Epithelial cell of prostate (primary cell): Measurements from ENCODE around the gene CDC14B.
"Not testable (repeated sequence)": the region's sequence is repeated elsewhere in the genome, so short reads cannot be mapped to it uniquely, and the experiment has no call there.

Source experiments
- DNase-seq: peaks from one replicate; pipeline ENCODE4 v3.0.0-alpha.2; 2011; ENCODE audit warnings: low read depth, low spot score
- H3K27ac ChIP-seq: fragments of 450-650 bp; 2 replicates; pipeline ENCODE4 v1.5.1; 2017; ENCODE audit warnings: mild to moderate bottlenecking

CDC14B gene

GRCh38 chr9:96599298-96599697 is 20.3 kb downstream of the CDC14B start:
- no peak for DNase-seq
- H3K27ac ChIP-seq: no peak overlapping the region

GRCh38 chr9:96596601-96597111 is 23.0 kb downstream of the CDC14B start:
- H3K27ac ChIP-seq: no peak overlapping the region
- no peak for DNase-seq

- no peak overlapping the region for H3K27ac ChIP-seq
- no peak for DNase-seq
Measured at GRCh38 chr9:96587338-96588315, 32.0 kb downstream of the CDC14B start.

GRCh38 chr9:96585426-96585825 is 34.2 kb downstream of the CDC14B start:
- no peak for DNase-seq
- H3K27ac ChIP-seq: no peak overlapping the region

GRCh38 chr9:96582199-96582598 is 37.4 kb downstream of the CDC14B start:
- not testable (repeated sequence) for DNase-seq
- peak overlapping the region; percentile 61 for H3K27ac ChIP-seq

GRCh38 chr9:96581786-96582185 is 37.9 kb downstream of the CDC14B start:
- DNase-seq: no peak

GRCh38 chr9:96581301-96581700 is 38.3 kb downstream of the CDC14B start:
- H3K27ac ChIP-seq: no peak overlapping the region
- DNase-seq: no peak

More at GRCh38 chr9:96581786-96582185, 37.9 kb downstream of the CDC14B start:
- peak overlapping the region; percentile 61 for H3K27ac ChIP-seq

GRCh38 chr9:96574931-96575351 is 44.7 kb downstream of the CDC14B start:
- DNase-seq: no peak
- H3K27ac ChIP-seq: no peak overlapping the region

- H3K27ac ChIP-seq: no peak overlapping the region
- no peak for DNase-seq
Measured at GRCh38 chr9:96574455-96574854, 45.2 kb downstream of the CDC14B start.

- H3K27ac ChIP-seq: no peak overlapping the region
- no peak for DNase-seq
Measured at GRCh38 chr9:96567203-96567700, 52.4 kb downstream of the CDC14B start.

- H3K27ac ChIP-seq: no peak overlapping the region
- DNase-seq: no peak
Measured at GRCh38 chr9:96566498-96567202, 53.0 kb downstream of the CDC14B start.

- DNase-seq: peak; percentile 27
Measured at GRCh38 chr9:96565671-96566497, 53.8 kb downstream of the CDC14B start.

GRCh38 chr9:96564217-96564616 is 55.4 kb downstream of the CDC14B start:
- DNase-seq: no peak
- H3K27ac ChIP-seq: no peak overlapping the region

More at GRCh38 chr9:96565671-96566497, 53.8 kb downstream of the CDC14B start:
- no peak overlapping the region for H3K27ac ChIP-seq

GRCh38 chr9:96559339-96559943 is 60.2 kb downstream of the CDC14B start:
- H3K27ac ChIP-seq: no peak overlapping the region
- no peak for DNase-seq

GRCh38 chr9:96557921-96558320 is 61.7 kb downstream of the CDC14B start:
- no peak for DNase-seq
- no peak overlapping the region for H3K27ac ChIP-seq

- DNase-seq: no peak
- no peak overlapping the region for H3K27ac ChIP-seq
Measured at GRCh38 chr9:96556701-96557461, 62.8 kb downstream of the CDC14B start.

GRCh38 chr9:96555567-96556386 is 63.9 kb downstream of the CDC14B start:
- no peak overlapping the region for H3K27ac ChIP-seq
- no peak for DNase-seq
